Heart left ventricle (tissue), 13 donors: ENCODE results near the gene SMURF1.

ENCODE experiments used
- POLR2A ChIP-seq, 2 donors: fragments of 450-650 bp; IDR thresholded peaks; one replicate each; pipeline ENCODE4 v1.6.1; 2017; ENCODE audit warnings: antibody characterized with exemption in 2 of 2, mild to moderate bottlenecking in 2 of 2, moderate library complexity in 2 of 2
- TF ChIP-seq, protein P1 (sequence below), 12 donors: fragments of 200-600 bp; sonication (generic) in 4 of 12; IDR thresholded peaks; one replicate each; pipeline versions ENCODE4 v1.5.0 to v1.8.0; 2018 to 2022; ENCODE audit warnings: antibody characterized with exemption in 12 of 12, mild to moderate bottlenecking in 5 of 12
- donor health status: ischemic (EF 13 %, LVEDD 7.1; RV severe dilation, severe dysfunction).
- donor health status: DM: no; HTN: yes; CAD: no.
- donor health status: DM: no; HTN: no; CAD: no.
- donor health status: ischemic (EF 25% LVEDD 6.9; RV normal size, moderate dysfunction).
- donor health status: ischemic (EF 25% LVEDD 5.7; RV mildly dilated, moderate dysfunction).
- donor health status: ischemic (EF 35%, LVEDD 5.7; RV mildly dilated, moderate dysfunction).
- donor health status: nonischemic (EF 11% LVEDD 7.7; RV severe dilation, severe dysfunction).
- donor health status: DM: yes; HTN: yes; CAD: no.
- donor health status: PGD.
- donor health status: ischemic (EF 29% LVEDD 5.4; RV normal size, mild dysfunction).
- donor health status: nonischemic (EF 23%, LVEDD 6.1; RV moderate dilation, normal function).

- TF ChIP-seq, protein P1, sequence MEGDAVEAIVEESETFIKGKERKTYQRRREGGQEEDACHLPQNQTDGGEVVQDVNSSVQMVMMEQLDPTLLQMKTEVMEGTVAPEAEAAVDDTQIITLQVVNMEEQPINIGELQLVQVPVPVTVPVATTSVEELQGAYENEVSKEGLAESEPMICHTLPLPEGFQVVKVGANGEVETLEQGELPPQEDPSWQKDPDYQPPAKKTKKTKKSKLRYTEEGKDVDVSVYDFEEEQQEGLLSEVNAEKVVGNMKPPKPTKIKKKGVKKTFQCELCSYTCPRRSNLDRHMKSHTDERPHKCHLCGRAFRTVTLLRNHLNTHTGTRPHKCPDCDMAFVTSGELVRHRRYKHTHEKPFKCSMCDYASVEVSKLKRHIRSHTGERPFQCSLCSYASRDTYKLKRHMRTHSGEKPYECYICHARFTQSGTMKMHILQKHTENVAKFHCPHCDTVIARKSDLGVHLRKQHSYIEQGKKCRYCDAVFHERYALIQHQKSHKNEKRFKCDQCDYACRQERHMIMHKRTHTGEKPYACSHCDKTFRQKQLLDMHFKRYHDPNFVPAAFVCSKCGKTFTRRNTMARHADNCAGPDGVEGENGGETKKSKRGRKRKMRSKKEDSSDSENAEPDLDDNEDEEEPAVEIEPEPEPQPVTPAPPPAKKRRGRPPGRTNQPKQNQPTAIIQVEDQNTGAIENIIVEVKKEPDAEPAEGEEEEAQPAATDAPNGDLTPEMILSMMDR (IDR thresholded peaks at IDR 0.05): no peak
- no peak for TF ChIP-seq POLR2A (IDR thresholded peaks at IDR 0.05)
Observed at GRCh38 chr7:99086532-99086931, 57.4 kb downstream of the SMURF1 start.
